Endodermal cell (in vitro differentiated cells): ENCODE measurements around the gene OR5M8. TPM values are rescaled to one million over a fixed set of nuclear protein-coding genes. Genes with fewer than 3 reads are reported as not detected.

ENCODE experiments used
- DNase-seq: peaks from one replicate; pipeline ENCODE4 v3.0.0-alpha.2; 2017
- H3K27ac ChIP-seq: 2 replicates; pipeline ENCODE4 v1.5.1; 2013; ENCODE audit warnings: mild to moderate bottlenecking, low read depth, low read length, moderate library complexity
- H3K27me3 ChIP-seq: 2 replicates; pipeline ENCODE4 v1.6.1; 2013; ENCODE audit warnings: mild to moderate bottlenecking, low read length, moderate library complexity; ENCODE audit not compliant: insufficient read depth, control insufficient read depth, poor library complexity, severe bottlenecking
- H3K36me3 ChIP-seq: 2 replicates; pipeline ENCODE4 v1.7.0; 2013; ENCODE audit warnings: mild to moderate bottlenecking, low read length, moderate library complexity; ENCODE audit not compliant: control insufficient read depth, insufficient read depth
- H3K4me1 ChIP-seq: one replicate; pipeline ENCODE4 v1.7.0; 2013; ENCODE audit warnings: low read length; ENCODE audit not compliant: control insufficient read depth, insufficient read depth
- H3K4me3 ChIP-seq: 2 replicates; pipeline ENCODE4 v1.5.1; 2013; ENCODE audit warnings: mild to moderate bottlenecking, low read length, moderate library complexity
- H3K9ac ChIP-seq: 2 replicates; pipeline ENCODE4 v1.6.1; 2013; ENCODE audit warnings: mild to moderate bottlenecking, low read length, moderate library complexity; ENCODE audit not compliant: poor library complexity, severe bottlenecking; ENCODE audit errors: extremely low read depth
- H3K9me3 ChIP-seq: 2 replicates; pipeline ENCODE4 v1.6.1; 2013; ENCODE audit warnings: mild to moderate bottlenecking, low read length, moderate library complexity; ENCODE audit not compliant: control insufficient read depth
- H3K27ac Mint-ChIP-seq: 2 replicates; pipeline ENCODE4 v1.8.0; 2020; ENCODE audit warnings: mixed read lengths
- H3K27me3 Mint-ChIP-seq: 2 replicates; pipeline ENCODE4 v1.8.0; 2021; ENCODE audit warnings: mild to moderate bottlenecking, mixed read lengths; ENCODE audit not compliant: insufficient read depth
- H3K36me3 Mint-ChIP-seq: 2 replicates; pipeline ENCODE4 v1.8.0; 2020; ENCODE audit warnings: low read depth, mixed read lengths
- H3K4me1 Mint-ChIP-seq: 2 replicates; pipeline ENCODE4 v1.8.0; 2020; ENCODE audit warnings: mixed read lengths
- H3K4me3 Mint-ChIP-seq: 2 replicates; pipeline ENCODE4 v1.8.0; 2020; ENCODE audit warnings: mild to moderate bottlenecking, moderate library complexity, mixed read lengths
- H3K9me3 Mint-ChIP-seq: 2 replicates; pipeline ENCODE4 v1.8.0; 2020; ENCODE audit warnings: mild to moderate bottlenecking, mixed read lengths
- CTCF ChIP-seq: fragments of 200-600 bp; sonication (generic); conservative IDR thresholded peaks from 2 replicates; pipeline ENCODE4 v1.5.0; 2021; ENCODE audit warnings: antibody characterized with exemption, mild to moderate bottlenecking
- WGBS, 2 experiments: methylation state at CpG; one replicate each; pipeline versions ENCODE4 v1.1.5 to v1.1.7; 2013; ENCODE audit warnings: missing lambda C conversion rate in 2 of 2, mixed read lengths in 1 of 2; ENCODE audit not compliant: insufficient coverage in 1 of 2, insufficient read length in 1 of 2; 5-methylcytosine and 5-hydroxymethylcytosine counted together
- long read RNA-seq, 4 experiments: library from polyadenylated mRNA in 2 of 4; library from RNA in 1 of 4; library from capped mRNA in 1 of 4; stranded (forward) in 3 of 4; unstranded in 1 of 4; transcript quantifications; one replicate each; pipeline ENCODE4 v2.0.0, GENCODE V29; 2020 to 2021; ENCODE audit warnings: inconsistent platforms in 1 of 4
- polyA plus RNA-seq, 2 experiments: library from polyadenylated mRNA; stranded (reverse); fragments of 50-300 nt; gene quantifications; one replicate each; pipeline ENCODE4 v1.2.3, GENCODE V29; 2013
- total RNA-seq, 2 donors: library from RNA; stranded (reverse); fragmentation: NEBNext Ultra II Directional in 1 of 2; extraction: Animal tissue kit (Norgen Biotek cat#: 25700) in 1 of 2; gene quantifications; 2 replicates in 1 of 2; 3 replicates in 1 of 2; pipeline ENCODE4 v1.2.1, GENCODE V29; 2021

OR5M8 gene
- total RNA-seq: not detected
- polyA plus RNA-seq (2013, experiment 1 of 2): not detected
- polyA plus RNA-seq (2013, experiment 2 of 2): not detected
- long read RNA-seq, experiment 1: 0 reads
- long read RNA-seq, experiment 2: 0 reads
- long read RNA-seq, experiment 3: 0 reads
- long read RNA-seq, experiment 4: 0 reads

- 88 to 89% methylated on average over 1 to 6 of the region's 7 CpGs for WGBS, 2 experiments
- no peaks in the 10 kb centered on the region for H3K4me1 ChIP-seq
- no peak within 1 kb of the TSS for H3K27ac ChIP-seq
- no peaks in the 10 kb centered on the region for H3K4me1 Mint-ChIP-seq
- no peaks in the 10 kb centered on the region for H3K36me3 ChIP-seq
- no peak within 1 kb of the TSS for H3K9ac ChIP-seq
- H3K9me3 Mint-ChIP-seq: peaks cover 11% of the 10 kb centered on the region
- H3K36me3 Mint-ChIP-seq: no peaks in the 10 kb centered on the region
- no peak within 1 kb of the TSS for H3K4me3 Mint-ChIP-seq
- no peaks in the 10 kb centered on the region for H3K27me3 ChIP-seq
- H3K27me3 Mint-ChIP-seq: no peaks in the 10 kb centered on the region
- H3K27ac Mint-ChIP-seq: no peak within 1 kb of the TSS
- TF ChIP-seq CTCF: no peak
- H3K9me3 ChIP-seq: peaks cover 6% of the 10 kb centered on the region
- H3K4me3 ChIP-seq: no peak within 1 kb of the TSS
- no peak for DNase-seq
These were observed at the start of gene OR5M8 for GRCh38 chr11:56491270-56491669. OR5M8 (minus strand) TSS chr11:56491370; CDS start chr11:56491370, 0 bp downstream.

- no peak overlapping the region for H3K9ac ChIP-seq
- H3K4me3 Mint-ChIP-seq: no peak overlapping the region
- DNase-seq: no peak
- H3K9me3 ChIP-seq: no peaks in the 10 kb centered on the region
- H3K27me3 ChIP-seq: no peaks in the 10 kb centered on the region
- no peak for TF ChIP-seq CTCF
- H3K27ac ChIP-seq: no peak overlapping the region
- no peak overlapping the region for H3K27ac Mint-ChIP-seq
- no peaks in the 10 kb centered on the region for H3K9me3 Mint-ChIP-seq
- H3K27me3 Mint-ChIP-seq: no peaks in the 10 kb centered on the region
- no peaks in the 10 kb centered on the region for H3K36me3 Mint-ChIP-seq
- H3K36me3 ChIP-seq: no peaks in the 10 kb centered on the region
- whole genome bisulfite sequencing, 2 experiments: 90 to 92% methylated on average over 2 to 3 of the region's 3 CpGs
- no peaks in the 10 kb centered on the region for H3K4me1 Mint-ChIP-seq
- H3K4me1 ChIP-seq: no peaks in the 10 kb centered on the region
- H3K4me3 ChIP-seq: no peak overlapping the region
These were observed 42.0 kb upstream of the OR5M8 start for GRCh38 chr11:56533054-56533740.

- no peaks in the 10 kb centered on the region for H3K4me1 Mint-ChIP-seq
- H3K27ac Mint-ChIP-seq: no peak overlapping the region
- H3K4me3 ChIP-seq: no peak overlapping the region
- no peak for DNase-seq
- no peak for TF ChIP-seq CTCF
- H3K4me3 Mint-ChIP-seq: no peak overlapping the region
- no peaks in the 10 kb centered on the region for H3K9me3 Mint-ChIP-seq
- no peaks in the 10 kb centered on the region for H3K4me1 ChIP-seq
- H3K27me3 Mint-ChIP-seq: no peaks in the 10 kb centered on the region
- H3K27ac ChIP-seq: no peak overlapping the region
- no peak overlapping the region for H3K9ac ChIP-seq
- H3K9me3 ChIP-seq: no peaks in the 10 kb centered on the region
- WGBS, 2 experiments: 100% methylated on average over 1 to 2 of the region's 2 CpGs
- no peaks in the 10 kb centered on the region for H3K36me3 Mint-ChIP-seq
- no peaks in the 10 kb centered on the region for H3K36me3 ChIP-seq
- H3K27me3 ChIP-seq: no peaks in the 10 kb centered on the region
These were observed 40.7 kb upstream of the OR5M8 start for GRCh38 chr11:56531856-56532255.
